Ecto neural progenitor cell (in vitro differentiated cells): ENCODE measurements around the gene SERTM2.
"Not testable (repeated sequence)": the region's sequence is repeated elsewhere in the genome, so short reads cannot be mapped to it uniquely, and the experiment has no call there.

Source experiments
- DNase-seq: peaks from one replicate; pipeline ENCODE4 v3.0.0-alpha.2; 2018; ENCODE audit warnings: low spot score

SERTM2 gene

GRCh38 chrX:111511477-111511876 is at the start of gene SERTM2:
Gene SERTM2, plus strand, starts transcription at chrX:111511645. Its CDS starts 7,213 bp downstream, at chrX:111518858.
- DNase-seq, result peak; percentile 47

GRCh38 chrX:111465669-111466068 is 45.8 kb upstream of the SERTM2 start:
- no peak for DNase-seq

- DNase-seq, result no peak
Measured at GRCh38 chrX:111467896-111468295, 43.5 kb upstream of the SERTM2 start.

- no peak for DNase-seq
Measured at GRCh38 chrX:111470681-111471403, 40.6 kb upstream of the SERTM2 start.

GRCh38 chrX:111481896-111482295 is 29.5 kb upstream of the SERTM2 start:
- no peak for DNase-seq

- DNase-seq, result no peak
Measured at GRCh38 chrX:111483135-111483534, 28.3 kb upstream of the SERTM2 start.

GRCh38 chrX:111483881-111484280 is 27.6 kb upstream of the SERTM2 start:
- no peak for DNase-seq

GRCh38 chrX:111490688-111491087 is 20.8 kb upstream of the SERTM2 start:
- no peak for DNase-seq

- no peak for DNase-seq
Measured at GRCh38 chrX:111492085-111492484, 19.4 kb upstream of the SERTM2 start.

GRCh38 chrX:111498538-111499103 is 12.8 kb upstream of the SERTM2 start:
- no peak for DNase-seq

- DNase-seq, result no peak
Measured at GRCh38 chrX:111503485-111503993, 7.9 kb upstream of the SERTM2 start.

GRCh38 chrX:111504941-111505340 is 6.5 kb upstream of the SERTM2 start:
- no peak for DNase-seq

- DNase-seq, result no peak
Measured at GRCh38 chrX:111505783-111506182, 5.7 kb upstream of the SERTM2 start.

- no peak for DNase-seq
Measured at GRCh38 chrX:111506826-111507225, 4.6 kb upstream of the SERTM2 start.

GRCh38 chrX:111507933-111508332 is 3.5 kb upstream of the SERTM2 start:
- DNase-seq, result no peak

- no peak for DNase-seq
Measured at GRCh38 chrX:111515298-111515697, 3.9 kb downstream of the SERTM2 start.

- no peak for DNase-seq
Measured at GRCh38 chrX:111518667-111519066, 7.2 kb downstream of the SERTM2 start.

GRCh38 chrX:111519215-111519614 is 7.8 kb downstream of the SERTM2 start:
- peak; percentile 56 for DNase-seq

- no peak for DNase-seq
Measured at GRCh38 chrX:111520506-111520905, 9.1 kb downstream of the SERTM2 start.

- DNase-seq, result no peak
Measured at GRCh38 chrX:111521169-111521568, 9.7 kb downstream of the SERTM2 start.

- no peak for DNase-seq
Measured at GRCh38 chrX:111543212-111543741, 31.8 kb downstream of the SERTM2 start.

GRCh38 chrX:111549235-111549634 is 37.8 kb downstream of the SERTM2 start:
- DNase-seq, result not testable (repeated sequence)

GRCh38 chrX:111555406-111555958 is 44.0 kb downstream of the SERTM2 start:
- no peak for DNase-seq
